HL-60 (cell line): ENCODE measurements around the gene PTPRD.

Experiments used
- GABPA ChIP-seq: IDR thresholded peaks from 2 replicates; pipeline ENCODE4 v1.6.1; 2012; ENCODE audit warnings: low read depth
- POLR2AphosphoS5 ChIP-seq: IDR thresholded peaks from 2 replicates; pipeline ENCODE4 v1.6.1; 2012; ENCODE audit warnings: low read depth
- TF ChIP-seq, protein P1 (sequence below): IDR thresholded peaks from one replicate; pipeline ENCODE4 v1.5.1; 2011; ENCODE audit warnings: low read length, control low read depth, inconsistent platforms; ENCODE audit not compliant: insufficient read depth
- TF ChIP-seq, protein P2 (sequence below): IDR thresholded peaks from 2 replicates; pipeline ENCODE4 v1.6.1; 2012; ENCODE audit warnings: low read depth; ENCODE audit not compliant: insufficient replicate concordance

DNA sequence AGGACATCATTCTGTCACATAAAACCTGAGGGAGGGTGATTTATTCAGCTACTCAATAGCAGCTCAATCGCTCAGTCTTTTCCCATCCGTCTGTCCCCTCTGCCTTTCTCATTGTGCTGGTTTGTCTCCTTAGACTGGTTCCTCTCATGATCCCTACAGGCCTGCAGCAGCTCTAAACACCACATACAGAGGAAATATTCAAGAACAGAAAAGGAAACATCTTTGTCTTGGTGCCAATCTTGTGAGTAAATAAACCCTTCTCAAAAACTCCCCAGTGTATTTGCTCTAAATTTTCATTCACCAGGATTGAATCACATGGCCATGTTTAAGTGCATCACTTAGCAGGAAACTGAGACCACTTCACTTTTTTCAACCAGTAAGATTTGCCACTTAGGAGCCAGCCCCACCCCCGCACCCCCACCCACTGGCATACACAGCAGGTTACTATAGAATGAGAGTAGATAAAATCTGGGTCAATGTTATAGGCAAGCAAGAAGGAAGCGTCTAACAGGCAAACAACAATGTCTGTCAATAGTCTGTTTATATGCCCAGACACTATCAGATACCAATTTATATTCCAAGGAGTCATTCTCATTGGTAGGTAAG lies 1917.7 kb downstream of the PTPRD start:
- TF ChIP-seq, protein P1, sequence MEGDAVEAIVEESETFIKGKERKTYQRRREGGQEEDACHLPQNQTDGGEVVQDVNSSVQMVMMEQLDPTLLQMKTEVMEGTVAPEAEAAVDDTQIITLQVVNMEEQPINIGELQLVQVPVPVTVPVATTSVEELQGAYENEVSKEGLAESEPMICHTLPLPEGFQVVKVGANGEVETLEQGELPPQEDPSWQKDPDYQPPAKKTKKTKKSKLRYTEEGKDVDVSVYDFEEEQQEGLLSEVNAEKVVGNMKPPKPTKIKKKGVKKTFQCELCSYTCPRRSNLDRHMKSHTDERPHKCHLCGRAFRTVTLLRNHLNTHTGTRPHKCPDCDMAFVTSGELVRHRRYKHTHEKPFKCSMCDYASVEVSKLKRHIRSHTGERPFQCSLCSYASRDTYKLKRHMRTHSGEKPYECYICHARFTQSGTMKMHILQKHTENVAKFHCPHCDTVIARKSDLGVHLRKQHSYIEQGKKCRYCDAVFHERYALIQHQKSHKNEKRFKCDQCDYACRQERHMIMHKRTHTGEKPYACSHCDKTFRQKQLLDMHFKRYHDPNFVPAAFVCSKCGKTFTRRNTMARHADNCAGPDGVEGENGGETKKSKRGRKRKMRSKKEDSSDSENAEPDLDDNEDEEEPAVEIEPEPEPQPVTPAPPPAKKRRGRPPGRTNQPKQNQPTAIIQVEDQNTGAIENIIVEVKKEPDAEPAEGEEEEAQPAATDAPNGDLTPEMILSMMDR: no peak
- no peak for TF ChIP-seq GABPA
- TF ChIP-seq POLR2AphosphoS5: no peak
- TF ChIP-seq, protein P2, sequence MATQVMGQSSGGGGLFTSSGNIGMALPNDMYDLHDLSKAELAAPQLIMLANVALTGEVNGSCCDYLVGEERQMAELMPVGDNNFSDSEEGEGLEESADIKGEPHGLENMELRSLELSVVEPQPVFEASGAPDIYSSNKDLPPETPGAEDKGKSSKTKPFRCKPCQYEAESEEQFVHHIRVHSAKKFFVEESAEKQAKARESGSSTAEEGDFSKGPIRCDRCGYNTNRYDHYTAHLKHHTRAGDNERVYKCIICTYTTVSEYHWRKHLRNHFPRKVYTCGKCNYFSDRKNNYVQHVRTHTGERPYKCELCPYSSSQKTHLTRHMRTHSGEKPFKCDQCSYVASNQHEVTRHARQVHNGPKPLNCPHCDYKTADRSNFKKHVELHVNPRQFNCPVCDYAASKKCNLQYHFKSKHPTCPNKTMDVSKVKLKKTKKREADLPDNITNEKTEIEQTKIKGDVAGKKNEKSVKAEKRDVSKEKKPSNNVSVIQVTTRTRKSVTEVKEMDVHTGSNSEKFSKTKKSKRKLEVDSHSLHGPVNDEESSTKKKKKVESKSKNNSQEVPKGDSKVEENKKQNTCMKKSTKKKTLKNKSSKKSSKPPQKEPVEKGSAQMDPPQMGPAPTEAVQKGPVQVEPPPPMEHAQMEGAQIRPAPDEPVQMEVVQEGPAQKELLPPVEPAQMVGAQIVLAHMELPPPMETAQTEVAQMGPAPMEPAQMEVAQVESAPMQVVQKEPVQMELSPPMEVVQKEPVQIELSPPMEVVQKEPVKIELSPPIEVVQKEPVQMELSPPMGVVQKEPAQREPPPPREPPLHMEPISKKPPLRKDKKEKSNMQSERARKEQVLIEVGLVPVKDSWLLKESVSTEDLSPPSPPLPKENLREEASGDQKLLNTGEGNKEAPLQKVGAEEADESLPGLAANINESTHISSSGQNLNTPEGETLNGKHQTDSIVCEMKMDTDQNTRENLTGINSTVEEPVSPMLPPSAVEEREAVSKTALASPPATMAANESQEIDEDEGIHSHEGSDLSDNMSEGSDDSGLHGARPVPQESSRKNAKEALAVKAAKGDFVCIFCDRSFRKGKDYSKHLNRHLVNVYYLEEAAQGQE: no peak
